IPS-18a (cell line): Measurements from ENCODE around the gene CCDC197.

Experiments used
- H3K27ac ChIP-seq: one replicate; pipeline ENCODE4 v1.5.1; 2013; ENCODE audit warnings: low read length
- H3K27me3 ChIP-seq: one replicate; pipeline ENCODE4 v1.6.1; 2013; ENCODE audit warnings: mild to moderate bottlenecking, low read length; ENCODE audit not compliant: control insufficient read depth, insufficient read depth
- H3K36me3 ChIP-seq: one replicate; pipeline ENCODE4 v1.6.1; 2013; ENCODE audit warnings: low read depth, low read length; ENCODE audit not compliant: control insufficient read depth
- H3K4me1 ChIP-seq: one replicate; pipeline ENCODE4 v1.6.1; 2013; ENCODE audit warnings: low read depth, low read length; ENCODE audit not compliant: control insufficient read depth
- H3K4me3 ChIP-seq: one replicate; pipeline ENCODE4 v1.5.1; 2013; ENCODE audit warnings: low read length
- H3K9ac ChIP-seq: one replicate; pipeline ENCODE4 v1.6.1; 2013; ENCODE audit warnings: mild to moderate bottlenecking, low read length, moderate library complexity
- H3K9me3 ChIP-seq: one replicate; pipeline ENCODE4 v1.6.1; 2013; ENCODE audit warnings: low read depth, low read length; ENCODE audit not compliant: control insufficient read depth

The CCDC197 gene

DNA sequence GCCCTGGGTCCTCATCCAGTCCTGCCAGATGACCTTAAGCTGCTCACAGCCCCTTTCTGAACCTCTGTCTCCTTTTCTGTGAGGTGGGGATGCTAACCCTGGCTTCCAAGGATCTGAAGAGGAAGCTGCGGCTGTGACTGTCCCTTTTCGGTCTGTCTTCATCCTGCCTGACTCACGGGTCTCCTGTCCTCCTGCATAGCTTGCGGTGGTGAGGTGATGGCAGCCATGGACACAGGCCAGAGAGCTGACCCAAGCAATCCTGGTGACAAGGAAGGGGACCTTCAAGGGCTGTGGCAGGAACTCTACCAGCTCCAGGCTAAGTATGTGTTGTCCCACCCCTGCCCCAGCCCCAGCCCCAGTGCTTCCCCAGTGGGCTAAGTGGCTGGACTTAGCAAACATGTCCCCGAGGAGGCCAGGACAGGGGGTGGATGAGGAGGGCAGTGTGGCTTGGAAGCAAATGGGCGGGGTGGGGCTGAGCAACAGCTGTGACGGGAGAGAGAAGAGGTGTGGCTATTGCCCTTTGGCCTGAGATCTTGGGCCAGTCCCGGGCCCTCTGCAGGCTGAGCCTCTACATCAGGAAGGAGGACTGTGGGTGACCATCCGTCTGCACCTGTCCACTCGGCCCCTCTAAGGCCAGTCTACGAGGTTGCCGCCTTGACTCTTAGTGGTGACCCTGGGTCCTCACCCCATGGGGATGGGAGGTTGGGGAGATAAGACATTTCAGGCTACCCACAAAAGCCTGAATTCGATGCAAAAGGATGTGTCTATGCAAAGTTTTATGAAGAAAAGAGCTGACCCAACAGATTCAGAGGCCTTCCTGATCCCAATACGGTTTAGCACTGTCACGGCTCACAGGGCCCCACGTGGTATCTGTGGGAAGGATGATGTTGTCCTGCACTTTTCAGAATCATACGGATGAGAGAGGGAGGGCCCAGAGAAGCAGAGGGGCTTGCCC lies 1.1 kb downstream of the CCDC197 start:
- Histone ChIP-seq H3K27me3 (no peaks in the 10 kb centered on the region), H3K9ac (no peak overlapping the region), H3K9me3 (no peaks in the 10 kb centered on the region), H3K27ac (no peak overlapping the region), H3K4me1 (no peaks in the 10 kb centered on the region), H3K4me3 (no peak overlapping the region), H3K36me3 (no peaks in the 10 kb centered on the region)

DNA sequence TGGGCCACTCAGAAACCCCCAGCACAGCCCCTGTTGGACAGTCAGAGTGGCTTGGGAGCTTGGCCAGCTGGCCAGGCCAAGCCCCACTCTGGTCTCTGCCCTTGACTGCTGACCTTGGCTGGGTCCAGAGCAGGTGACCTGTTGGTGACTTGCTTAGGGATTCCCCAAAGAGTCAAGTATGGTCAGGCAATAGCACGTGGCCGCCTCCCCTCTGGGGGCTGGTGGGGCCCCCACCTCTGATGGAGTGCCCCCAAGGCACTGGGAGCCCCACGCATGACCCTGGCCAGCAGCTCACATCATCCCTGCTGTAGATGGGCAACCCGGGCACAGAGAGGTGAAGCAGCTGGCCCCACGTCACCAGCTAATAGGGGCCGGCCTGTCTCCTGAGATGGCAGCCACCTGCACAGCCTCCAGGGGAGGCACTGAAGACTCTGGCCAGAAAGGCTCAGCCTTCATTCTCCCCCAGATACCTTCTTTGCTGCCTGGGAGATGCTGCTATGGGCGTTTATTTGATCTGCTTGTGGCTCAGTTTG lies 1.8 kb downstream of the CCDC197 start:
- no peaks in the 10 kb centered on the region for H3K9me3 ChIP-seq
- H3K4me3 ChIP-seq, result no peak overlapping the region
- no peak overlapping the region for H3K9ac ChIP-seq
- H3K27me3 ChIP-seq, result no peaks in the 10 kb centered on the region
- no peaks in the 10 kb centered on the region for H3K4me1 ChIP-seq
- no peak overlapping the region for H3K27ac ChIP-seq
- H3K36me3 ChIP-seq, result no peaks in the 10 kb centered on the region

GRCh38 chr14:93999573-93999972 lies 2.5 kb downstream of the CCDC197 start:
- no peaks in the 10 kb centered on the region for H3K27me3 ChIP-seq
- no peak overlapping the region for H3K27ac ChIP-seq
- H3K4me1 ChIP-seq, result no peaks in the 10 kb centered on the region
- H3K4me3 ChIP-seq, result no peak overlapping the region
- no peak overlapping the region for H3K9ac ChIP-seq
- H3K9me3 ChIP-seq, result no peaks in the 10 kb centered on the region
- no peaks in the 10 kb centered on the region for H3K36me3 ChIP-seq

GRCh38 chr14:94000267-94000666 lies 3.2 kb downstream of the CCDC197 start:
- H3K4me1 ChIP-seq, result no peaks in the 10 kb centered on the region
- no peak overlapping the region for H3K9ac ChIP-seq
- no peaks in the 10 kb centered on the region for H3K27me3 ChIP-seq
- no peak overlapping the region for H3K27ac ChIP-seq
- no peaks in the 10 kb centered on the region for H3K36me3 ChIP-seq
- H3K9me3 ChIP-seq, result no peaks in the 10 kb centered on the region
- H3K4me3 ChIP-seq, result no peak overlapping the region

- Histone ChIP-seq H3K27me3 (no peaks in the 10 kb centered on the region), H3K4me1 (no peaks in the 10 kb centered on the region), H3K9me3 (no peaks in the 10 kb centered on the region), H3K36me3 (no peaks in the 10 kb centered on the region), H3K4me3 (no peak overlapping the region), H3K27ac (no peak overlapping the region), H3K9ac (no peak overlapping the region)
These were observed 3.9 kb downstream of the CCDC197 start for GRCh38 chr14:94001016-94001415.

- H3K9me3 ChIP-seq, result no peaks in the 10 kb centered on the region
- H3K4me3 ChIP-seq, result no peak overlapping the region
- H3K4me1 ChIP-seq, result no peaks in the 10 kb centered on the region
- no peaks in the 10 kb centered on the region for H3K27me3 ChIP-seq
- no peak overlapping the region for H3K27ac ChIP-seq
- H3K36me3 ChIP-seq, result no peaks in the 10 kb centered on the region
- no peak overlapping the region for H3K9ac ChIP-seq
These were observed 4.6 kb downstream of the CCDC197 start for GRCh38 chr14:94001501-94002396.

DNA sequence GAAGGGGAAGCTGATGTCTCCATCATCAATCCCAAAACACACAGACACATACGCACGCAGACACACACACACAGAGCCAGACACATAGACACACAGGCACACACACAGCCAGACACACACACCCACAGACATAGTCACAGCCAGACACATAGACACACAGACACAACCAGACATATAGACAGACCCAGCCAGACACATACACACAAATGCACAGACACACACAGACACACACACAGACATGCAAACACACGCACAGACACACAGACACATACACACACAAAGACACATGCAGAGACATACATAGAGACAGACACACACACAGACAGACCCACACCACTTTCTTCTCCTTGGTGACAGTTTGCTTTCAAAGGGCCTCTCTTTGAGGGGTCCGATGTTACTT lies 6.3 kb downstream of the CCDC197 start:
- Histone ChIP-seq H3K27ac (no peak overlapping the region), H3K4me3 (no peak overlapping the region), H3K9ac (no peak overlapping the region), H3K27me3 (no peaks in the 10 kb centered on the region), H3K4me1 (no peaks in the 10 kb centered on the region), H3K36me3 (no peaks in the 10 kb centered on the region), H3K9me3 (no peaks in the 10 kb centered on the region)

GRCh38 chr14:94004015-94004414 lies 6.9 kb downstream of the CCDC197 start:
- Histone ChIP-seq H3K4me3 (no peak overlapping the region), H3K27ac (no peak overlapping the region), H3K4me1 (no peaks in the 10 kb centered on the region)

DNA sequence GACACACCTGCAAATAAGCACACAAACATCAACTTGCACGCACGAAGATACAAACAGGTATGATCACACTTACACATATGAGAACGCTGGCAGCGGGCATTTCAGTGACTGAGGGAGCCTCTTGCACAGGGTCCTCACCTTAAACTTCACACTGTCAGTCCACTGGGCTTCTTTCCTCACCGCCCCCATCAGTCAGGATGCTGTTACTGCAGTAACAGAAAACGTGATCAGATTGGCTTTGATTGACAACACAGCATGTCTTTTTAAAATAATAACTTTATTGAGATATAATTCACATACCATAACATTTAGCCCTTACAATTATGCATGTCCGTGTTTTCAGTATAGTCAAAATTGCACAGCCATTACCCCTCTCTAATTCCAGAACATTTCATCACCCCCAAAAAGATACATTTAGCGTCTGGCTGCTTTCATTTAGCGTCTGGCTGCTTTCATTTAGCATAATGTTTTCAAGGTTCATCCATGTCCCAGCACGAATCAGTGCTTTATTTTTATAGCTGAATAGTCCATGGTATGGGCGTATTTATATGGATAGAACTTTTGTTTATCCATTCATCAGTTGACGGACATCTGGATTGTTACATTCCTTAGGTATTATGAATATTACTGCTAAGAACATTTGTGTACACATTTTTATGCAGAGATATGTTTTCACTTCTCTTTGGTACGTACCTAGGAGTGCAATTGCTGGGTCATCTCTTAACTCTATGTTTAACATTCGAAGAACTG lies 8.4 kb downstream of the CCDC197 start:
- Histone ChIP-seq H3K9ac (no peak overlapping the region), H3K27ac (no peak overlapping the region), H3K4me3 (no peak overlapping the region), H3K9me3 (no peaks in the 10 kb centered on the region), H3K4me1 (no peaks in the 10 kb centered on the region), H3K27me3 (no peaks in the 10 kb centered on the region), H3K36me3 (no peaks in the 10 kb centered on the region)

More at GRCh38 chr14:94004015-94004414, 6.9 kb downstream of the CCDC197 start:
- Histone ChIP-seq H3K9ac (no peak overlapping the region), H3K36me3 (no peaks in the 10 kb centered on the region), H3K27me3 (no peaks in the 10 kb centered on the region), H3K9me3 (no peaks in the 10 kb centered on the region)

GRCh38 chr14:94008234-94008633 lies 11.1 kb downstream of the CCDC197 start:
- Histone ChIP-seq H3K9me3 (no peaks in the 10 kb centered on the region), H3K27ac (no peak overlapping the region)

GRCh38 chr14:94009767-94010166 lies 12.7 kb downstream of the CCDC197 start:
- no peaks in the 10 kb centered on the region for H3K9me3 ChIP-seq
- no peak overlapping the region for H3K4me3 ChIP-seq
- no peak overlapping the region for H3K27ac ChIP-seq
- H3K4me1 ChIP-seq, result no peaks in the 10 kb centered on the region
- H3K36me3 ChIP-seq, result no peaks in the 10 kb centered on the region
- H3K9ac ChIP-seq, result no peak overlapping the region
- no peaks in the 10 kb centered on the region for H3K27me3 ChIP-seq

More at GRCh38 chr14:94008234-94008633, 11.1 kb downstream of the CCDC197 start:
- H3K4me1 ChIP-seq, result no peaks in the 10 kb centered on the region
- H3K36me3 ChIP-seq, result no peaks in the 10 kb centered on the region
- H3K4me3 ChIP-seq, result no peak overlapping the region
- H3K27me3 ChIP-seq, result no peaks in the 10 kb centered on the region
- H3K9ac ChIP-seq, result no peak overlapping the region
